SKM-1 treated with dmso at 0.1 percent for 144 hours (cell line): ENCODE measurements around the gene SERINC5.
"Not testable (repeated sequence)": the region's sequence is repeated elsewhere in the genome, so short reads cannot be mapped to it uniquely, and the experiment has no call there.

Experiments used
- DNase-seq: peaks from one replicate; lab custom pipeline; 2025; ENCODE audit not compliant: unreplicated experiment; lab: John Stamatoyannopoulos, UW

Gene SERINC5

GRCh38 chr5:80204808-80205614 lies 50.8 kb downstream of the SERINC5 start:
- peak; percentile 37 for DNase-seq

GRCh38 chr5:80201763-80202162 lies 54.1 kb downstream of the SERINC5 start:
- DNase-seq: not testable (repeated sequence)

DNA sequence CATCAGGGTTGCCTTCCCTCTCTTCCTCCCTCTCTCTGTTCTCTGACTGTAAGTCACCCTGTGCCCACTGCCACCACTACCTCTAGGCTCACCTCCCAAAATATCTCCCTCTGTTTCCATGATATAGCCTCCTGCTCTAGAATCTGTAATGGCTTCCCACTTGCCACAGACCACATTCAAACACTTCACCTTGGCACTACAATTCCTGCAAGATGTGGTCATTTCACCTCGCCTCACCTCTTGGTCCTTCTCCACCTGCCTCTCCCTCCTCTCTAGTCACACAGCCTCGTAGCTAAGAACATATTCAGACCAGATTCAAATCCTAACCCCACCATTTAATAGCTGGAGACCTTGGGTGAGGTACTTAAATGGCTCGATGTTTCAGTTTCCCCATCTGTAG lies 56.9 kb downstream of the SERINC5 start:
- DNase-seq: no peak

DNA sequence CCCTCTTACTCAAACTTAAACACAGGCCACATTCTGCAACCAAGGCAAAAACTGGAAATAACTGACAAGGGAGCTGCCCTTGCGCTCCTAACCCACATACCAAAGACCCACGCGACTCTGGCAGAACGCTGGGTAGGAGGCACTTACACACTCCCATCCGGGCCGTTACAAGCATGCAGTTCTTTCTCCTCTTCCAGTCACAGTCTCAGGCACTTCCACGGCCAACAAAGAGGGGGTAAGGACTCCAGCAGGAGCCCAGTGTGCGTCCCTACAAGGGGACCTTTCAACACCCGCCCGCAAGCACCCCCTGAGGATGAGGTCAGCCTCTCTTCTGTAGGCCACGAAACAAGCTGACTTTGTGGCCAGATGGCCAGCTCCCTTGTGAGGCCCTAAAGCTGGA lies 57.4 kb downstream of the SERINC5 start:
- DNase-seq: no peak

DNA sequence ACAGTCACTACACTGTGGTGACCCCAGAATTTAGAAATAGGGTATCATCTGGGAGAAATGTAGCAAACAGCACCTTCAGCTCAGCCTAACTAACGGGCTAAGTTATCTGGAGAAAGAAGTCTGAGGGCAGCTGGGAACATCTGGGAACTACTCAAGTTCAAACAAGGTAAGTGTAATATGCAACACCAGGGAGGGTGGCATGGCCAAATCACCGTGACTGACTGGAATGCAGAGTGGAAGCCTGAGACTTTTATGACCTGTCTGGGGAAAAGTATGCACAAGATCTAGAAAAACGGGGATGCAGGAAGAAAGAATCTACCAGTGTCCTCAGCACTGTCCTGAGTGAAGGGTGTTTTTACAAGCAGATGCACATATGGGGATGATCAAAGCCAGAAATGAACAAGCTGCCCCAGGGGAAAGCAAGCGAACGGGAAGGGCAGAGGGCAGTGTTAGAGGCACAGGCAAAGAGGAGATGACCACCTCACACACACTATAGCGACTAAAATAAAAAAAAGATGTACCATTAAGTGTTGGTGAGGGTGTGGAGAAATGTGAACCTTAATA lies 59.9 kb downstream of the SERINC5 start:
- no peak for DNase-seq

- no peak for DNase-seq
Observed at GRCh38 chr5:80194468-80194867, 61.4 kb downstream of the SERINC5 start.

DNA sequence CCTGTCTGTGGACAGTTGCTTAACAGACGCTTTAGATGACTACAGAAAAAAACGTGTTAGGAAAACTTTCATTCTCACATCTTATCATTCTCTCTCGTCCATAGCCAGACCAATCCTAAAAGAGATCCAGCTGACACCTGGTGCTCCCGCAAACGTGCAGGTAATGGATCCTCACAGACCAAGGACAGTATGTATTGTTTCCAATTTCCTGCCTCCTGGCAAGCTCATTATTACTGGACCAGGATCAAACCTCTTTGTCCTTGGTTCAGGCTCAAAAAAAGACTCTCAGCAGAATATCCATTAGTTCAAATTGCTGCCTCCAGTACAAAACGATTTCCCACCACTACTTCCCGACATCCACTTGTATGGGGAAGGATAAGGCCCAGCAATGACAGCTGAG lies 62.4 kb downstream of the SERINC5 start:
- DNase-seq: no peak

GRCh38 chr5:80192507-80193241 lies 63.2 kb downstream of the SERINC5 start:
- DNase-seq: no peak

DNA sequence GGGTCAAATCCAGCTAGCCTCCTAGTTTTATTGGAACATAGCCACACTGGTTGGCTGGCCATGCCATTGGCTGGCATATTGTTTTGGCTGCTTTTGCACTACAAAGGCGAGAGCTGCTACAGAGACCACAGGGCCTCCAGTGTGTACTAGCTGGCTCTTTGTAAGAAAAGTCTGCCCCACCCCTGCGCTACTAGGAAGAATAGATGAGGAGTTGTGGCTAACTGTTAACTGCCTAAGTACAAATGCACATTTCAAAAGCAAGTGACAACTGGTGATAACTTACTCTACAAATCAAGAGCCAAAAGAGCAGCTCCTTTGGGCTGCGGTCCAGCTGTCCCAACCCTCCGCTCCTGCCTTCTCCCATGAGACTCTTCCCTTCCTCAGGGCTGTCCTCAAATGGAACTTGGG lies 63.9 kb downstream of the SERINC5 start:
- DNase-seq: no peak

- DNase-seq: no peak
Observed at GRCh38 chr5:80191397-80191796, 64.5 kb downstream of the SERINC5 start.

DNA sequence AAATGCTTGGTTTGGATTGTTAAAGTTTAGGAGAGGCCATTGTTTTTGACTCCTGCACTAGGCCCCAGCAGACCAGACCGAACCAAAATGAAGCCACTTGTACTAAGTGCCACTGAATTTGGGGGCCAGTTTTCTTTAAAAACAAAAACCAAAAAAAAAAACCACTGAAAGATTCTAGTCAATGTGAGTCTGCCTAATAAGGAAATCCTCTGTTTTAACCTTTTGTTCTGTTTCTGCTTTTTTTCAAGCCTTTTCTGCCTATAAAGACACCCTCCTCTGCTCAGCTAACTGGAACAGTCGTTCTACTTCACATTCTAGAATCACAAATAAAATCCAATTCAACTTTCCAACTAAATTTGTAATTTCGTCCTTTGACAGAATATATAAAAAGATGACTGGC lies 64.9 kb downstream of the SERINC5 start:
- DNase-seq: no peak

DNA sequence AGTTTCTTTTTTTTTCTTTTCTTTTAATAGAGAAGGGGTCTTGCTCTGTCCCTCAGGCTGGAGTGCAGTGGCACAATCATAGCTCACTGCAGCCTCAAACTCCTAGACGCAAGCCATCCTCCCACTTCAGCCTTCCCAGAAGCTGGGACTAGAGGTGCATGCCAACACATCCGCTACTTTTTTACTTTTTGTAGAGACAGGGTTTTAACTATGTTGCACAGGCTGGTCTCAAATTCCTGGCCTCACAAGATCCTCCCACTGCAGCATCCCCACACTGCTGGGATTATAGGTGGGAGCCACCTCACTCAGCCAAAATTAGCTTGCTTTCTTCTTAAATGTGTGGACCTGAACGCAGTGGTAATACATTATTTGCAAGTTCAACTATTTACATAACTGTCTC lies 66.1 kb downstream of the SERINC5 start:
- no peak for DNase-seq

DNA sequence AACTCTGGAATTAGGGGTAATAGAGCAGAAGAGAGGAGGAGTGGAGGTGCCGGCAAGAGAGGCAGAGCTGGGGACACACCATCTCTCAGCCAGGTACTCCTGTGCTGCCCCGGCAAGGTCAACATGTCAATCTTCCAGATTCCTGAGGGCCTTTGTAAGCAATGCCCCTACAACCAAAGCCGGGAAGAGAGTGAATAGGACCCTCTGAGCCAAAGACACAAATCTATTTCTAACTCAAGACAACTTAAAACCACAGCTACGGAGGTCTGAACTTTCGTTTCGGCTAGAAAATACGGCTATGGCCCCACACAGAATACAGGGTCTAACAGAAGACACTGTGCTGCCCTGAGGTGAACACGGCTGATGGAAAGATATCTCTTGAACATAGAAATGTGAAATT lies 66.6 kb downstream of the SERINC5 start:
- no peak for DNase-seq

DNA sequence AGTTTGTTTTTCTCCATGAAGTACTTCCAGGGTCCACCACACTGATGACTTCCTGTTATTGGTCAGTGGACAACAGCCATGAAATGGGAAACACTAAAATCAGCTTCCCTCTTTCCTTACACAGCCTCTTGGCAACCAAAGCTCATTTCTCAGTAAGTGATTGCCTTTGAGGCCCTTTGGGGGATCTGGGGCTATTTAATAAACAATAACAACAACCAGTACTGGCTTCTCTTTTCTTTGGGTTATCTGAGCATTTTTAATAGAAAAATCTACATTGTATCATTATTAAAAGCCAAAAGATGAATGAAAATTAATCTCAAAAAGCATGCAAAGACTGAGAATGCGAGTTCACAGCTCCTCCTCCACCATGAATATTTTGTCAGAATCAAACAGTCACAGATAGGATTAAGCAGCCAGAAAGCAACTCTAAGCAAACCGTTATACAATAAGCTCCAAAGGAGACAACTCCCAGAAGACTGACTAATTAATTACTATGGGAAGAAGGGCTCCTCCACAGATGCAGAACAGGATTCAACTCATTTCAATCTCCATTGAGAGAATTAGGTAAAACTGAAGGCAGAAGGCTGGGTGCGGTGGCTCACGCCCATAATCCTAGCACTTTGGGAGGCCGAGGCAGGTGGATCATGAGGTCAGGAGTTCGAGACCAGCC lies 68.3 kb downstream of the SERINC5 start:
- no peak for DNase-seq

- DNase-seq: not testable (repeated sequence)
Observed at GRCh38 chr5:80185535-80185934, 70.3 kb downstream of the SERINC5 start.

DNA sequence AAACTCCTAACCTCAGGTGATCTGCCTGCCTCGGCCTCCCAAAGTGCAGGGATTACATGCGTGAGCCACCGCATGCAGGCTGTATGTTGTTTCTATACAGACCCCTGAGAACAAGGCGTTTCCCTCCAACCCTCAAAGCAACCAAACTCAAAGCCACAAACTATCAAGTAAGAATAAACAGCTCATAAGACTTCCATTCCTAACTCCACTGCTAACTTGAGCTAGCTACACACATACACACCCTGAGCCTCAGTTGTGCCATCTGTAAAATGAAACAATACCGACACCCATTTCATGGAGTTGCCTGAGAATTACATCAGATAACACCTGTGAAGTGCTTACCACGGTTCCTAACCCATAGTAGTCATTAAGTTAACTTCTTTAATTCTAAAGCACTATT lies 70.8 kb downstream of the SERINC5 start:
- DNase-seq: no peak

DNA sequence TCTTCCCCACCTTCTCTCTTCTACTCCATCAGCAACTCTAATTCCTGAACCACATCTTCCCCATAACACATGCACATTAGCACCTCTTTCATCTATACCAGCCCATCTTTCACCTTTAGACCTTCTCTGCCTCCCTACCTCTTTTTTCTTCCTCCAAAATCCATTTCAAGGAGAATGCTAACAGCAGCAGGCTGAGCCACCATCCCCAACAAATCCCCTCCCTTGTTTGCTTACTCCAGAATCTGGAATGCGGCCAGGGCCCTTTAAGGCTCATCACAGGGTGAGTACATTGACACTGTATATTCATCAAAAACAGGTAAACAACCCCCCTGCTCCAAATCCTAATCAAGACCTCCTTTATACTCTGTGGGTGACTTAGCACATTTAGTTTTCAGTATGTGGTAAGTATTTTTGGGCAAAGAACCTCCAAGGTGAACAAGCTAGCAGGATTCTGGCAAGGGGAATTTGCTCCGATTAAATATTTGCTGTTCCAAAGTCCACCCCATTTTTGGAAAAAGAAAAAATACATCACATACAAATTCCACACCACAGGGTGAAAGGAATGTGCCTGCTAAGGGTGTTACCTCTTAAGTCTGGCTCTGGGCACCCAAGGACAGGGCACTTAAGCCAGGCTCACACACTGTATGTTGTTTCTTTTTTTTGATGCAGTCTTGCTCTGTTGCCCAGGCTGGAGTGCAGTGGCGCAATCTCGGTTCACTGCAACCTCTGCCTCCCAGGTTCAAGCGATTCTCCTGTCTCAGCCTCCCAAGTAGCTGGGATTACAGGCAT lies 71.4 kb downstream of the SERINC5 start:
- no peak for DNase-seq

- DNase-seq: not testable (repeated sequence)
Observed at GRCh38 chr5:80183728-80184234, 72.1 kb downstream of the SERINC5 start.

GRCh38 chr5:80182809-80183580 lies 72.9 kb downstream of the SERINC5 start:
- DNase-seq: no peak
